HEK293 (cell line): ENCODE results near the gene LMBR1.

Experiments
- CTCF ChIP-seq: fragments of 450-650 bp; formaldehyde crosslinking; IDR thresholded peaks from 2 replicates; pipeline ENCODE4 v1.5.1; 2016; ENCODE audit warnings: missing biosample characterization, missing genetic modification characterization
- YY1 ChIP-seq: fragments of 450-650 bp; formaldehyde crosslinking; IDR thresholded peaks from 2 replicates; pipeline ENCODE4 v1.5.1; 2018; ENCODE audit warnings: missing biosample characterization, missing genetic modification characterization
- ZBTB17 ChIP-seq: fragments of 450-650 bp; formaldehyde crosslinking; IDR thresholded peaks from 2 replicates; pipeline ENCODE4 v1.5.1; 2016; ENCODE audit warnings: missing biosample characterization, missing genetic modification characterization
- ZNF16 ChIP-seq: fragments of 450-650 bp; formaldehyde crosslinking; IDR thresholded peaks from 2 replicates; pipeline ENCODE4 v1.5.1; 2016; ENCODE audit warnings: low read depth, missing biosample characterization, missing genetic modification characterization
- ZNF513 ChIP-seq: fragments of 450-650 bp; IDR thresholded peaks from 2 replicates; pipeline ENCODE4 v1.5.1; 2018; ENCODE audit warnings: missing biosample characterization, missing genetic modification characterization

GRCh38 chr7:156935250-156935649, 42.3 kb upstream of the LMBR1 start:
- no peak for TF ChIP-seq YY1 (tag by site-specific recombination)
- TF ChIP-seq ZNF16 = no peak
- no peak for TF ChIP-seq ZNF513 (tag by site-specific recombination)
- TF ChIP-seq CTCF (tag by site-specific recombination) = no peak
- no peak for TF ChIP-seq ZBTB17 (tag by site-specific recombination)
